DOHH2 (cell line): ENCODE data around the gene HLF.

ENCODE experiments used
- H3F3A ChIP-seq: fragments of 200-600 bp; sonication (generic), shearing (Covaris generic); 2 replicates; pipeline ENCODE4 v1.6.0; 2016; ENCODE audit warnings: antibody characterized with exemption, mild to moderate bottlenecking; ENCODE audit not compliant: control insufficient read depth, insufficient read depth
- H3K27ac ChIP-seq: fragments of 200-600 bp; sonication (generic); 2 replicates; pipeline ENCODE4 v1.5.1; 2014; ENCODE audit warnings: low read depth, mild to moderate bottlenecking, low read length, moderate library complexity
- H3K27me3 ChIP-seq: fragments of 200-600 bp; sonication (generic); 2 replicates; pipeline ENCODE4 v1.6.1; 2014; ENCODE audit warnings: mild to moderate bottlenecking, low read length, mixed read lengths; ENCODE audit not compliant: control insufficient read depth
- H3K36me3 ChIP-seq: fragments of 200-600 bp; sonication (generic); 2 replicates; pipeline ENCODE4 v1.6.1; 2014; ENCODE audit warnings: mild to moderate bottlenecking, low read length, moderate library complexity, mixed read lengths; ENCODE audit not compliant: control insufficient read depth
- H3K4me1 ChIP-seq: fragments of 200-600 bp; sonication (generic); 2 replicates; pipeline ENCODE4 v1.6.1; 2014; ENCODE audit warnings: mild to moderate bottlenecking, low read length, mixed read lengths; ENCODE audit not compliant: control insufficient read depth
- H3K4me2 ChIP-seq: fragments of 200-600 bp; sonication (generic); 2 replicates; pipeline ENCODE4 v1.6.0; 2014; ENCODE audit warnings: mild to moderate bottlenecking, low read length, moderate library complexity
- H3K4me3 ChIP-seq: fragments of 200-600 bp; sonication (generic); 2 replicates; pipeline ENCODE4 v1.5.1; 2014; ENCODE audit warnings: mild to moderate bottlenecking, low read length, mixed read lengths
- H3K79me2 ChIP-seq: fragments of 200-600 bp; sonication (generic); 2 replicates; pipeline ENCODE4 v1.6.1; 2014; ENCODE audit warnings: mild to moderate bottlenecking, low read length, mixed read lengths; ENCODE audit not compliant: control insufficient read depth
- H3K9me2 ChIP-seq: fragments of 200-600 bp; sonication (generic); replicated peaks from 2 replicates; pipeline ENCODE4 v1.6.1; 2014; ENCODE audit warnings: mild to moderate bottlenecking, low read length, mixed read lengths; ENCODE audit not compliant: control insufficient read depth
- H3K9me3 ChIP-seq: fragments of 200-600 bp; sonication (generic); 2 replicates; pipeline ENCODE4 v1.6.1; 2014; ENCODE audit warnings: antibody characterized with exemption, low read length, mixed read lengths; ENCODE audit not compliant: control insufficient read depth, insufficient read depth
- H4K20me1 ChIP-seq: fragments of 200-600 bp; sonication (generic); 2 replicates; pipeline ENCODE4 v1.6.0; 2014; ENCODE audit warnings: low read depth, mild to moderate bottlenecking, antibody characterized with exemption, low read length, moderate library complexity; ENCODE audit not compliant: control insufficient read depth, insufficient read depth
- EZH2phosphoT487 ChIP-seq: fragments of 200-600 bp; sonication (generic); IDR thresholded peaks from 2 replicates; pipeline ENCODE4 v1.6.1; 2017; ENCODE audit warnings: borderline replicate concordance, mild to moderate bottlenecking, antibody characterized with exemption, low read length, moderate library complexity, mixed read lengths
- TF ChIP-seq, protein P1 (sequence below): fragments of 200-600 bp; sonication (generic); IDR thresholded peaks from one replicate; pipeline ENCODE4 v1.5.1; 2014; ENCODE audit warnings: antibody characterized with exemption, mild to moderate bottlenecking, low read depth, low read length; ENCODE audit not compliant: poor library complexity, severe bottlenecking

HLF gene

DNA sequence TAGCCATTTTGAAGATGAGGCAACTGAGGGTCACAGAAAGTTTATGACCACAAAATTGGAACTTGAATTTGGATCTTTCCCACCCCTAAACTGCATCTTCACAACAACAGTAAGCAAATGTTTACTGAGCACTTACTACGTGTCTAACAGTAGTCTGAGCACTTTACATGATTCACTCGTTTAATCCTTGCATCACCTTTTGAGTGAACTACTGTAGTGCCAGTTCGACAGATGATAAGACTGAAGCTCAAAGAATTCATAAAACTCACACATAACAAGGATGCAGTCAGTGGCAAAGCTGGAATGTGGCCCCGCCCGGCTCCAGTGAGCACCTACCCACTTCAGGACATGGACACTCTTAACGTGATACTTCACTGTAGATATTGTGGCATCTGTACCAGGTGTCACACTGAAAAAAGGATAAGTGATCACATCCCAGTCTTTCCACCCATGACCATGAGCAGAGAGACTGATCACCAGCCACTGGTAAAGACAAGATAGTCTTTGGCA lies 36.0 kb upstream of the HLF start:
- no peaks in the 10 kb centered on the region for H3K36me3 ChIP-seq
- H3K9me2 ChIP-seq = no peaks in the 10 kb centered on the region
- no peak overlapping the region for H3K27ac ChIP-seq
- H3K79me2 ChIP-seq = no peaks in the 10 kb centered on the region
- peaks cover 3% of the 10 kb centered on the region; the same call in 1 of the 2 replicates for H3K27me3 ChIP-seq
- TF ChIP-seq, protein P1, sequence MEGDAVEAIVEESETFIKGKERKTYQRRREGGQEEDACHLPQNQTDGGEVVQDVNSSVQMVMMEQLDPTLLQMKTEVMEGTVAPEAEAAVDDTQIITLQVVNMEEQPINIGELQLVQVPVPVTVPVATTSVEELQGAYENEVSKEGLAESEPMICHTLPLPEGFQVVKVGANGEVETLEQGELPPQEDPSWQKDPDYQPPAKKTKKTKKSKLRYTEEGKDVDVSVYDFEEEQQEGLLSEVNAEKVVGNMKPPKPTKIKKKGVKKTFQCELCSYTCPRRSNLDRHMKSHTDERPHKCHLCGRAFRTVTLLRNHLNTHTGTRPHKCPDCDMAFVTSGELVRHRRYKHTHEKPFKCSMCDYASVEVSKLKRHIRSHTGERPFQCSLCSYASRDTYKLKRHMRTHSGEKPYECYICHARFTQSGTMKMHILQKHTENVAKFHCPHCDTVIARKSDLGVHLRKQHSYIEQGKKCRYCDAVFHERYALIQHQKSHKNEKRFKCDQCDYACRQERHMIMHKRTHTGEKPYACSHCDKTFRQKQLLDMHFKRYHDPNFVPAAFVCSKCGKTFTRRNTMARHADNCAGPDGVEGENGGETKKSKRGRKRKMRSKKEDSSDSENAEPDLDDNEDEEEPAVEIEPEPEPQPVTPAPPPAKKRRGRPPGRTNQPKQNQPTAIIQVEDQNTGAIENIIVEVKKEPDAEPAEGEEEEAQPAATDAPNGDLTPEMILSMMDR = no peak
- TF ChIP-seq EZH2phosphoT487 = no peak
- H4K20me1 ChIP-seq = no peaks in the 10 kb centered on the region
- no peak overlapping the region for H3K4me2 ChIP-seq
- no peak overlapping the region for H3K4me3 ChIP-seq
- H3K9me3 ChIP-seq = no peaks in the 10 kb centered on the region
- no peaks in the 10 kb centered on the region for H3F3A ChIP-seq
- no peaks in the 10 kb centered on the region for H3K4me1 ChIP-seq

DNA sequence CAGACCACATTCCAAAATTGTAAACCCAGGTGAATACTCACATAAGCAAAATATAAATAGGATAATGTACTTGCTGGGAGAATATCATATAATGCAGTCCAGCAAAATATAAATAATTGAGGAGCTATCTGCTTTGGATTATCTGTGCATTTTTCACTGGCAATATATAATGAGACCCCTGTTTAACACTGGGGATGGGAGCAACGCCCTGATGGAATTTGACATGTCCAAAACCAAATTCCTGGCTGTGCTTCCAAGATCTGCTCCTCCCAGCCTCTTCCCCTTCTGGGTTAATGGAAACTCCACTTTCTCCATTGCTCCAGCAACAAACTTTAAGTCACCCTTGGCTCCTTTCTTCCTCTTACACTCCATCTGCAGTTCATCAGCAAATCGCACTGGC lies 35.5 kb upstream of the HLF start:
- H3K4me3 ChIP-seq = no peak overlapping the region
- no peaks in the 10 kb centered on the region for H3F3A ChIP-seq
- no peaks in the 10 kb centered on the region for H3K9me3 ChIP-seq
- no peaks in the 10 kb centered on the region for H3K79me2 ChIP-seq
- TF ChIP-seq, protein P1 = no peak
- no peak for TF ChIP-seq EZH2phosphoT487
- H3K36me3 ChIP-seq = no peaks in the 10 kb centered on the region
- no peaks in the 10 kb centered on the region for H3K9me2 ChIP-seq
- H3K27me3 ChIP-seq = peaks cover 3% of the 10 kb centered on the region; the same call in 1 of the 2 replicates
- no peaks in the 10 kb centered on the region for H4K20me1 ChIP-seq
- H3K4me2 ChIP-seq = no peak overlapping the region
- no peak overlapping the region for H3K27ac ChIP-seq
- H3K4me1 ChIP-seq = no peaks in the 10 kb centered on the region

DNA sequence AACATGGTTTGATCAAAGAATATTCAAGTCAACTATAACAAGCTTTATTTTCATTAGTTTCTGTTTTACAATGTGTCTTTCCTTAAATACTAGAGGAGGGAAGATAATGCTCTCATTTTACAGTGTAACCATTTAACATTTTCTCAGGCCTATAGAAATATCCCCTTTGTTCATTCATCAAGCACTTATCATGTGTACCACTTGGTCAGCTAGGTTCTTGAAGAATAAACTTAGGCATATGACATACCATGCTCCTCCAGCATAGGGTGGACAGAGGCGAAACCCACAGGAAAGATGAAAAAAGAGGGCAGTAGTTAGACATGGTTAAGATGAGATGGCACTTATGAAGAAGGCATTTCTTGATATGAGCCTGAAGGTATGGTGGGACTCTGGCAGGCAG lies 34.0 kb upstream of the HLF start:
- H3K4me1 ChIP-seq = no peaks in the 10 kb centered on the region
- H3K27ac ChIP-seq = no peak overlapping the region
- no peaks in the 10 kb centered on the region for H3K36me3 ChIP-seq
- H3K4me2 ChIP-seq = no peak overlapping the region
- TF ChIP-seq EZH2phosphoT487 = no peak
- TF ChIP-seq, protein P1 = no peak
- H3K4me3 ChIP-seq = no peak overlapping the region
- no peaks in the 10 kb centered on the region for H3K9me2 ChIP-seq
- H3K27me3 ChIP-seq = peaks cover 3% of the 10 kb centered on the region; the same call in 1 of the 2 replicates
- no peaks in the 10 kb centered on the region for H3K9me3 ChIP-seq
- no peaks in the 10 kb centered on the region for H4K20me1 ChIP-seq
- H3K79me2 ChIP-seq = no peaks in the 10 kb centered on the region
- no peaks in the 10 kb centered on the region for H3F3A ChIP-seq

DNA sequence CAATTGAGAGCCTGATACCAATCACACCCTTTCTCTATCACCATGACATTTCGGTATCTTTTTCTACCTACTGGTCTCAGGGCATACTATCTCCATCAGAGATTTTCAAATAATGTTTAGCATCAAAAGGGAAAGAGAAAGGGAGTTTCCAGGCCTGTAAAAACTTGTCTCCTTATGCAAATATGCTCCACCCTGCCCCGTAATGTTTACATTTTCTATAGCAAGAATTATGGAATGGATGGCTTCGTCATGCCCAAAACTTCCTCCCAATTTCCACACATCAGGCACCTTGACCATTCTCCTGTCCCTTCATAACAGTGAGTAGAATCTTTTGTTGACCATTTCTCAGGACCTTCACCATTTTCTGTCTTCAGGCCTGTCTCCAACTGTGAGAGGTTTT lies 30.9 kb upstream of the HLF start:
- H3K9me2 ChIP-seq = no peaks in the 10 kb centered on the region
- H3K27ac ChIP-seq = no peak overlapping the region
- no peak overlapping the region for H3K4me2 ChIP-seq
- H3K9me3 ChIP-seq = no peaks in the 10 kb centered on the region
- no peaks in the 10 kb centered on the region for H3K79me2 ChIP-seq
- H3K36me3 ChIP-seq = no peaks in the 10 kb centered on the region
- no peaks in the 10 kb centered on the region for H3F3A ChIP-seq
- peaks cover 23% of the 10 kb centered on the region for H3K27me3 ChIP-seq
- H3K4me1 ChIP-seq = peaks cover 4% of the 10 kb centered on the region; the same call in 1 of the 2 replicates
- no peak overlapping the region for H3K4me3 ChIP-seq
- no peaks in the 10 kb centered on the region for H4K20me1 ChIP-seq
- TF ChIP-seq EZH2phosphoT487 = no peak
- TF ChIP-seq, protein P1 = no peak
